Panc1 (cell line): ENCODE measurements around the gene SMIM43.

Experiments
- TCF7L2 ChIP-seq: IDR thresholded peaks from 2 replicates; pipeline ENCODE4 v1.6.1; 2011; ENCODE audit warnings: mild to moderate bottlenecking, low read depth, low read length, inconsistent platforms
- TF ChIP-seq, protein P1 (sequence below): fragments of 450-650 bp; IDR thresholded peaks from 2 replicates; pipeline ENCODE4 v1.5.1; 2017; ENCODE audit warnings: mild to moderate bottlenecking

DNA sequence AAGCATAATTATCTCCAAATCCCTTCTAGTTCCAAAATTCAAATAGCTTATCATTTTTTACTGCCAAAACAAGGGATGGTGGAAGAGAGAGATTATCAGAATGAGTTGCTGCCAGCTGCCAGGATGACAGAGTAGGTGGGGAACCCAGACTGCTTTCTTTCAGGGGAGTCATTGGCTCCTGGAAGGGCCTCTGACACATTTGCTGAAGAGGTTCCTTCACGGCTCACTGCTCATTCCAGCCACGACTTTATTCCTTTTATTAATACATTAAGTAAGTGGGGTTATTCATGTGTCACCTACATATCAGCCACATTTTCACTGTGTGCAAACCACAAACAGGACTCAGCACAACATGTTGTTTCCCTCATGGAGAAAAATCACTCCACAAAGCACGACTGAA is 12.7 kb upstream of the SMIM43 start:
- TF ChIP-seq, protein P1, sequence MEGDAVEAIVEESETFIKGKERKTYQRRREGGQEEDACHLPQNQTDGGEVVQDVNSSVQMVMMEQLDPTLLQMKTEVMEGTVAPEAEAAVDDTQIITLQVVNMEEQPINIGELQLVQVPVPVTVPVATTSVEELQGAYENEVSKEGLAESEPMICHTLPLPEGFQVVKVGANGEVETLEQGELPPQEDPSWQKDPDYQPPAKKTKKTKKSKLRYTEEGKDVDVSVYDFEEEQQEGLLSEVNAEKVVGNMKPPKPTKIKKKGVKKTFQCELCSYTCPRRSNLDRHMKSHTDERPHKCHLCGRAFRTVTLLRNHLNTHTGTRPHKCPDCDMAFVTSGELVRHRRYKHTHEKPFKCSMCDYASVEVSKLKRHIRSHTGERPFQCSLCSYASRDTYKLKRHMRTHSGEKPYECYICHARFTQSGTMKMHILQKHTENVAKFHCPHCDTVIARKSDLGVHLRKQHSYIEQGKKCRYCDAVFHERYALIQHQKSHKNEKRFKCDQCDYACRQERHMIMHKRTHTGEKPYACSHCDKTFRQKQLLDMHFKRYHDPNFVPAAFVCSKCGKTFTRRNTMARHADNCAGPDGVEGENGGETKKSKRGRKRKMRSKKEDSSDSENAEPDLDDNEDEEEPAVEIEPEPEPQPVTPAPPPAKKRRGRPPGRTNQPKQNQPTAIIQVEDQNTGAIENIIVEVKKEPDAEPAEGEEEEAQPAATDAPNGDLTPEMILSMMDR, result no peak
- TF ChIP-seq TCF7L2, result no peak
